Stimulated activated CD8-positive, alpha-beta memory T cell treated with anti-CD3 and anti-CD28 coated beads, Interleukin-12 subunit alpha, Interleukin-12 subunit beta, amount 100 ng/mL, for 1 hour (primary cell): ENCODE results near the gene KCNJ3.

Experiments used
- DNase-seq: peaks from one replicate; pipeline ENCODE4 v3.0.0-alpha.2; 2020; ENCODE audit warnings: low read depth

Gene KCNJ3

GRCh38 chr2:154698296-154698720, at the start of gene KCNJ3:
Gene KCNJ3, plus strand, starts transcription at chr2:154698695. Its CDS starts 81 bp downstream, at chr2:154698776.
- no peak for DNase-seq

- no peak for DNase-seq
These were observed 43.0 kb upstream of the KCNJ3 start for GRCh38 chr2:154655499-154655898.

GRCh38 chr2:154658854-154659253, 39.6 kb upstream of the KCNJ3 start:
- DNase-seq = no peak

GRCh38 chr2:154664248-154664647, 34.2 kb upstream of the KCNJ3 start:
- no peak for DNase-seq

GRCh38 chr2:154670083-154670482, 28.4 kb upstream of the KCNJ3 start:
- DNase-seq = no peak

- no peak for DNase-seq
These were observed 24.8 kb upstream of the KCNJ3 start for GRCh38 chr2:154673694-154674093.

GRCh38 chr2:154677401-154677800, 21.1 kb upstream of the KCNJ3 start:
- no peak for DNase-seq

- no peak for DNase-seq
These were observed 16.8 kb upstream of the KCNJ3 start for GRCh38 chr2:154681741-154682140.

- no peak for DNase-seq
These were observed 12.3 kb upstream of the KCNJ3 start for GRCh38 chr2:154686162-154686561.

- DNase-seq = no peak
These were observed 10.1 kb upstream of the KCNJ3 start for GRCh38 chr2:154688373-154688772.

GRCh38 chr2:154689158-154689557, 9.3 kb upstream of the KCNJ3 start:
- no peak for DNase-seq

- no peak for DNase-seq
These were observed 5.6 kb upstream of the KCNJ3 start for GRCh38 chr2:154692927-154693326.

- DNase-seq = no peak
These were observed 4.7 kb upstream of the KCNJ3 start for GRCh38 chr2:154693741-154694340.

GRCh38 chr2:154694881-154695280, 3.6 kb upstream of the KCNJ3 start:
- DNase-seq = no peak

GRCh38 chr2:154696369-154696768, 2.1 kb upstream of the KCNJ3 start:
- DNase-seq = no peak

- DNase-seq = no peak
These were observed 1.6 kb upstream of the KCNJ3 start for GRCh38 chr2:154696810-154697417.

- DNase-seq = no peak
These were observed 860 bp upstream of the KCNJ3 start for GRCh38 chr2:154697418-154698252.

- no peak for DNase-seq
These were observed 453 bp downstream of the KCNJ3 start for GRCh38 chr2:154698721-154699574.

- no peak for DNase-seq
These were observed 1.1 kb downstream of the KCNJ3 start for GRCh38 chr2:154699575-154699930.

- DNase-seq = no peak
These were observed 1.6 kb downstream of the KCNJ3 start for GRCh38 chr2:154700136-154700535.

- DNase-seq = no peak
These were observed 6.5 kb downstream of the KCNJ3 start for GRCh38 chr2:154704991-154705390.

- DNase-seq = no peak
These were observed 8.2 kb downstream of the KCNJ3 start for GRCh38 chr2:154706660-154707059.
